ENCODE measurements around the gene PCDHA6.
"Not testable (repeated sequence)": the region's sequence is repeated elsewhere in the genome, so short reads cannot be mapped to it uniquely, and the experiment has no call there.

Gene PCDHA6

DNA sequence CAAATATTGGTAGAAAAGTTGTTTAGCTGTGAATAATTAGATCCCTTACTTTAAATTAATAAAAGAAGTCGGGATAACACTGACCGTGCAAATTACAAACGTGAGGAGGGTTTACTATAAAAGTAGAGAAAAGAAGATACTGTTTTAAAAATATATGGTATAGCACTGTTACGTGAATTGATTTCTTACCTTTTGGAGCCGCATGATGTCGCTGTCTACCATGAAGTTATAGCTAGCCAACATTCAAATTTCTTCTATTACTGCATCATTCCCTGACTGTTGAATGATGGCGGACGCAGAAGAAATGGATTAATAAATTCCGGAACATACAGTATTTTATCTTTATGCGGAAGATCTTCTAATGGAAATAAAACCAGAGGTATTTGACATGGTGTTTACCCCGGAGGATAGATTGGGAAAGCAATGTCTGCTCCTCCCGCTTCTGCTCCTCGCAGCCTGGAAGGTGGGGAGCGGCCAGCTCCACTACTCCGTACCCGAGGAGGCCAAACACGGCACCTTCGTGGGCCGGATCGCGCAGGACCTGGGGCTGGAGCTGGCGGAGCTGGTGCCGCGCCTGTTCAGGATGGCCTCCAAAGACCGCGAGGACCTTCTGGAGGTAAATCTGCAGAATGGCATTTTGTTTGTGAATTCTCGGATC, at the start of gene PCDHA6:
PCDHA6 (plus strand) TSS at position 257 of the 658 bp plus-strand sequence; CDS start at position 389, 132 bp downstream.
- no peak for DNase-seq

DNA sequence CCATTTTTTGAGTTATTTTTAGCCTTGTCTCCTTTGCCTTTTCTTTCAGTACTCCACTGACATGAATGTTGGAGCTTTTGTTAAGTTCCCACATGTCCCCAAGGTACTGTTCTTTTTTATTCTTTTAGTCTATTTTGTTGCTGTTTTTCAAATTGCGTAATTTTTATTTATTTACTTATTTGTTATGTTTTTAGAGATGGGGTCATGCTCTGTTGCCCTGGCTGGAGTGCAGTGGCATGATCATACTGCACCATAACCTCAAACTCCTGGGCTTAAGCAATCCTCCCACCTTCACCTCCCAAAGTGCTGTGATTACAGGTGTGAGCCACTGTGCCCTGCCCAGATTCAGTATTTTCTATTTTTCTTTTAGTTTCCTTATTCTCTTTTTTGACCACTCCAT, 47.2 kb upstream of the PCDHA6 start:
- no peak for DNase-seq

- no peak for DNase-seq
Observed at GRCh38 chr5:140785905-140786686, 41.7 kb upstream of the PCDHA6 start, which contains the start of gene PCDHA1. Gene PCDHA1 (plus strand): TSS chr5:140786140.

DNA sequence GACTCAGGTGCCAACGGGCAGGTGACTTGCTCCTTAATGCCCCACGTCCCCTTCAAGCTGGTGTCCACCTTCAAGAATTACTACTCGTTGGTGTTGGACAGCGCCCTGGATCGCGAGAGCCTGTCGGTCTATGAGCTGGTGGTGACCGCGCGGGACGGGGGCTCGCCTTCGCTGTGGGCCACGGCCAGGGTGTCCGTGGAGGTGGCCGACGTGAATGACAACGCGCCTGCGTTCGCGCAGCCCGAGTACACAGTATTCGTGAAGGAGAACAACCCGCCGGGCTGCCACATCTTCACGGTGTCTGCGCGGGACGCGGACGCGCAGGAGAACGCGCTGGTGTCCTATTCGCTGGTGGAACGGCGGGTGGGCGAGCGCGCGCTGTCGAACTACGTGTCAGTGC, 40.3 kb upstream of the PCDHA6 start:
- DNase-seq: not testable (repeated sequence)

GRCh38 chr5:140787849-140788504, 39.8 kb upstream of the PCDHA6 start:
- not testable (repeated sequence) for DNase-seq

DNA sequence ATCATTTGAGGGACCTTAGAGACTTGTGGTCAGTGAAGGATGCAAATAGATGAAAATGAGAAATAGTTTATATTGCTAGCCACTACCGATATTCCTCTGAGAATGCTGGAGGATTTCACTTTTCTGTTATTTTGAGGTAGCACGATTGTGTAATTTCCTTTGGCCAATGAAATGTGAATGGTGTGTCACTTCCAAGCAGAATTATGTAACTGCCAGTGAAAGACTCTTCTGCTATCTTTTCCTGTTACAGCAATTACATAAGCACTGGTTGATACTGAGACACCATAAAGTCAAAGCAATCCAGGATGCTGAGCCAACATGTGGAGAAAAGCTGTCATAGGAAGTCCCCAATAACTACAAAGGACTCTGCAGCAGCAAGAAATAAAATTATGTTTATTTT, 36.7 kb upstream of the PCDHA6 start:
- DNase-seq: no peak

- DNase-seq: no peak
Observed at GRCh38 chr5:140794595-140795258, 33.0 kb upstream of the PCDHA6 start, which contains the start of gene PCDHA2. Gene PCDHA2 (plus strand): TSS chr5:140794852.

- DNase-seq: no peak
Observed at GRCh38 chr5:140795259-140795641, 32.5 kb upstream of the PCDHA6 start.

DNA sequence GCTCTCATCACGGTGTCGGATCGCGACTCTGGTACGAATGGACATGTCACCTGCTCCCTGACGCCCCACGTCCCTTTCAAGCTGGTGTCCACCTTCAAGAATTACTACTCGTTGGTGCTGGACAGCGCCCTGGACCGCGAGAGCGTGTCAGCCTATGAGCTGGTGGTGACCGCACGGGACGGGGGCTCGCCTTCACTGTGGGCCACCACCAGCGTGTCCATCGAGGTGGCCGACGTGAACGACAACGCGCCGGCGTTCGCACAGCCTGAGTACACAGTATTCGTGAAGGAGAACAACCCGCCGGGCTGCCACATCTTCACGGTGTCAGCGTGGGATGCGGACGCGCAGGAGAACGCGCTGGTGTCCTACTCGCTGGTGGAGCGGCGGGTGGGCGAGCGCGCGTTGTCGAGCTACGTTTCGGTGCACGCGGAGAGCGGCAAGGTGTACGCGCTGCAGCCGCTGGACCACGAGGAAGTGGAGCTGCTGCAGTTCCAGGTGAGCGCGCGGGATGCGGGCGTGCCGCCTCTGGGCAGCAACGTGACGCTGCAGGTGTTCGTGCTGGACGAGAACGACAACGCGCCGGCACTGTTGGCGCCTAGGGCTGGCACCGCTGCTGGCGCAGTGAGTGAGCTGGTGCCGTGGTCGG, 31.6 kb upstream of the PCDHA6 start:
- not testable (repeated sequence) for DNase-seq

DNA sequence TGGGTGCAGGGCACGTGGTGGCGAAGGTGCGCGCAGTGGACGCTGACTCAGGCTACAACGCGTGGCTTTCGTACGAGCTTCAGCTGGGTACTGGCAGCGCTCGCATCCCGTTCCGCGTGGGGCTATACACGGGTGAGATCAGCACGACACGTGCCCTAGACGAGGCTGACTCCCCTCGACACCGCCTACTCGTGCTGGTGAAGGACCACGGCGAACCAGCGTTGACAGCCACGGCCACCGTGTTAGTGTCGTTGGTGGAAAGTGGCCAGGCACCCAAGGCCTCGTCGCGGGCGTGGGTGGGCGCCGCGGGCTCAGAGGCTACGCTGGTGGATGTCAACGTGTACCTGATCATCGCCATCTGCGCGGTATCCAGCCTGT, 31.1 kb upstream of the PCDHA6 start:
- no peak for DNase-seq

GRCh38 chr5:140800816-140801493, 26.8 kb upstream of the PCDHA6 start, which contains the start of gene PCDHA3:
Gene PCDHA3 (plus strand): TSS chr5:140801057.
- no peak for DNase-seq

- no peak for DNase-seq
Observed at GRCh38 chr5:140801494-140801841, 26.3 kb upstream of the PCDHA6 start.

- DNase-seq: not testable (repeated sequence)
Observed at GRCh38 chr5:140802381-140802780, 25.4 kb upstream of the PCDHA6 start.

DNA sequence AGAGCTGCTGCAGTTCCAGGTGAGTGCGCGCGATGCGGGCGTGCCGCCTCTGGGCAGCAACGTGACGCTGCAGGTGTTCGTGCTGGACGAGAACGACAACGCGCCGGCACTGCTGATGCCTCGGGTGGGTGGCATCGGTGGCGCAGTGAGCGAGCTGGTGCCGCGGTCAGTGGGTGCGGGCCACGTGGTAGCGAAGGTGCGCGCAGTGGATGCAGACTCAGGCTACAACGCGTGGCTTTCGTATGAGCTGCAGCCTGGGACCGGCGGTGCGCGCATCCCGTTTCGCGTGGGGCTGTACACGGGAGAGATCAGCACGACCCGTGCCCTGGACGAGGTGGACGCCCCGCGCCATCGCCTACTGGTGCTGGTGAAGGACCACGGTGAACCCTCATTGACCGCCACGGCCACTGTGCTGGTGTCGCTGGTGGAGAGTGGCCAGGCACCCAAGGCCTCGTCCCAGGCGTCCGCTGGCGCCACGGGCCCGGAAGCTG, 24.9 kb upstream of the PCDHA6 start:
- DNase-seq: no peak

DNA sequence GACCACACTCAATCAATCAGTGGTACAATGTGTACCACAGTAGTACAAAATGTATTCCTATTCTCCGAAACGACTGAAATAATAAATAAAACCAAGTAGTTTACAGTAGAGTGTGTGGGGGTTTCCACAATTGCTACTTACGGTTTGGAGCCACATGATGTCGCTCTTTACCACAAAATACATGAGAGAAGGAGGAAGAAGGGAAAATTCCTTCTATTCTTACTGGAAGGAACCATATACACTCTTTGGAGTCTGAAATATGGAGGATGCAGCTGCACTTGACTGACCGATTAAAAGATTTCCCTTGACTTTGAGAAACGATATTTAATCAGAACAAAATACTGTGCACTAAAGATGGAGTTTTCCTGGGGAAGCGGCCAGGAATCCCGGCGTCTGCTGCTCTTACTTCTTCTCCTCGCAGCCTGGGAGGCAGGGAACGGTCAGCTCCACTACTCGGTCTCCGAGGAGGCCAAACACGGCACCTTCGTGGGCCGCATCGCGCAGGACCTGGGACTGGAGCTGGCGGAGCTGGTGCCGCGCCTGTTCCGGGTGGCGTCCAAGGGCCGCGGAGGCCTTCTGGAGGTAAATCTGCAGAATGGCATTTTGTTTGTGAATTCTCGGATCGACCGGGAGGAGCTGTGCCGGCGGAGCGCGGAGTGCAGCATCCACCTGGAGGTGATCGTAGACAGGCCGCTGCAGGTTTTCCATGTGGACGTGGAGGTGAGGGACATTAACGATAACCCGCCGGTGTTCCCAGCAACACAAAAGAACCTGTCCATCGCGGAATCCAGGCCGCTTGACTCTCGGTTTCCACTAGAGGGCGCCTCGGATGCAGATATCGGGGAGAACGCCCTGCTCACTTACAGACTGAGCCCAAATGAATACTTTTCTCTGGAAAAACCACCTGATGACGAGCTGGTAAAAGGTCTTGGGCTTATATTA, 20.7 kb upstream of the PCDHA6 start, which contains the start of gene PCDHA4:
PCDHA4 (plus strand) TSS at position 235 of the 942 bp plus-strand sequence.
- no peak for DNase-seq

GRCh38 chr5:140808241-140808888, 19.4 kb upstream of the PCDHA6 start:
- DNase-seq: not testable (repeated sequence)

- no peak for DNase-seq
Observed at GRCh38 chr5:140808889-140809291, 18.9 kb upstream of the PCDHA6 start.

- DNase-seq: no peak
Observed at GRCh38 chr5:140821375-140822280, 6.1 kb upstream of the PCDHA6 start, which contains the start of gene PCDHA5. Gene PCDHA5 (plus strand): TSS chr5:140821613.

DNA sequence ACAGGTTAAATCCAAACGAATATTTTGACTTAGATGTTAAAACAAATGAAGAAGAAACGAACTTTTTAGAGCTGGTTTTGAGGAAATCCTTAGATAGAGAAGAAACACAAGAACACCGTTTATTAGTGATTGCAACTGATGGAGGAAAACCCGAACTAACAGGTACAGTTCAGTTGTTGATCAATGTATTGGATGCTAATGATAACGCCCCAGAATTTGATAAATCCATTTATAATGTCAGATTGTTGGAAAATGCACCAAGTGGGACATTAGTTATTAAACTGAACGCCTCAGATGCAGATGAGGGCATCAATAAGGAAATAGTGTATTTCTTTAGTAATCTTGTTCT, 5.5 kb upstream of the PCDHA6 start:
- no peak for DNase-seq

Data from activated CD4-positive, alpha-beta T cell treated with anti-CD3 and anti-CD28 coated beads, Interleukin-2, amount 50 U/mL, for 1 hour (primary cell).